GM10248 (cell line): ENCODE data around the gene CACNA2D2.

Experiments used
- CTCF ChIA-PET: fragments of 300-600 bp; sonication (Branson Sonifier 250); formaldehyde crosslinking; extraction: SDS; loops from one replicate; lab custom pipeline; 2021; ENCODE audit warnings: antibody characterized with exemption; lab: Yijun Ruan, JAX
- POLR2A ChIA-PET: fragments of 350-650 bp; sonication (Branson Sonifier 250); formaldehyde crosslinking; extraction: SDS; loops from one replicate; lab custom pipeline; 2020; ENCODE audit warnings: antibody characterized with exemption; lab: Yijun Ruan, JAX
- DNase-seq: peaks from one replicate; pipeline ENCODE4 v3.0.0; 2012; ENCODE audit errors: extremely low spot score
- TF ChIP-seq, protein P1 (sequence below): IDR thresholded peaks from 2 replicates; pipeline ENCODE4 v1.5.1; 2012; ENCODE audit warnings: mild to moderate bottlenecking, low read depth; ENCODE audit errors: extremely low read depth, missing control alignments, control extremely low read depth

Gene CACNA2D2

DNA sequence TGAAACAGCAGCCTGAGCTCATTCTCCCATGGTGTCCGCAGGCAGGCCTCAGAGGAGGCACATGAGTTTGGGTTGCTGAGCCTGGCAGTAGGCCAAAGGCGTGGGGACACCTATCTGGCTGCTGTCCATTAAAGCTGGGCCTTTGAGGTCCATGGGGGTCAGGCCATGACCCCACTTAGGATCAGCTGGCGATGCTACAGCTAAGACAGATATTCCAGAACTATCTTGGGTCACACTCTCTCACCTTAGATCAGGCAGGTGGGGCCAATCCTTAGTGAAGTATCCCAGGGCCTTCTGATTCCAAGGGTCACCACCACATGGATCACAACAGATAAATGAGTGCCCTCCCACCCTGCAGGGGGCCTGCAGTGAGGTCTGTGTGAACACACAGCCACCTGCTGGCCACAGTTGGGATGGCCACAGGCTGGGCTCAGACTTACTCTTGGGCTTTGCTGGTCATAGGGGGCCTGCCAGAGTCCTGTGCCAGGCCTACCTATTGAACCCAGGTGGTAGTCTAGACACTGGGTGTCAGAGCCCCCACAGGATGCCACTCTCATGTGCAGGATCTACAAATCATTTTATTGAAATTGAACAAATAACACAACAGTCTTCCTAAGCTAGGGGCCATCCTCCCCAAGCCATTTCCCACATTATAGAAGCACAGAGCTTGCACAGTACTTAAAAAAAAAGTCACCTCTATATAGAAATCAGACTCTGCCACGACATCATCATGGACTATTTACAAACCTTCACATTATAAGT is 178.9 kb downstream of the CACNA2D2 start:
- ChIA-PET CTCF (interaction anchor here (0.6 to 3.9 kb wide), 24 partner anchors 8 to 267 kb away, joined by 3 to 41 read pairs (median 4); partner anchors contain the start of genes CYB561D2, GNAI2, HYAL3 and NAA80), POLR2A (interaction anchor here (0.8 to 0.9 kb wide), 2 partner anchors 10 to 13 kb away, joined by 3 read pairs; no protein-coding TSS in a partner anchor)
- DNase-seq = peak; percentile 67
- TF ChIP-seq, protein P1, sequence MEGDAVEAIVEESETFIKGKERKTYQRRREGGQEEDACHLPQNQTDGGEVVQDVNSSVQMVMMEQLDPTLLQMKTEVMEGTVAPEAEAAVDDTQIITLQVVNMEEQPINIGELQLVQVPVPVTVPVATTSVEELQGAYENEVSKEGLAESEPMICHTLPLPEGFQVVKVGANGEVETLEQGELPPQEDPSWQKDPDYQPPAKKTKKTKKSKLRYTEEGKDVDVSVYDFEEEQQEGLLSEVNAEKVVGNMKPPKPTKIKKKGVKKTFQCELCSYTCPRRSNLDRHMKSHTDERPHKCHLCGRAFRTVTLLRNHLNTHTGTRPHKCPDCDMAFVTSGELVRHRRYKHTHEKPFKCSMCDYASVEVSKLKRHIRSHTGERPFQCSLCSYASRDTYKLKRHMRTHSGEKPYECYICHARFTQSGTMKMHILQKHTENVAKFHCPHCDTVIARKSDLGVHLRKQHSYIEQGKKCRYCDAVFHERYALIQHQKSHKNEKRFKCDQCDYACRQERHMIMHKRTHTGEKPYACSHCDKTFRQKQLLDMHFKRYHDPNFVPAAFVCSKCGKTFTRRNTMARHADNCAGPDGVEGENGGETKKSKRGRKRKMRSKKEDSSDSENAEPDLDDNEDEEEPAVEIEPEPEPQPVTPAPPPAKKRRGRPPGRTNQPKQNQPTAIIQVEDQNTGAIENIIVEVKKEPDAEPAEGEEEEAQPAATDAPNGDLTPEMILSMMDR = peak; percentile 90

DNA sequence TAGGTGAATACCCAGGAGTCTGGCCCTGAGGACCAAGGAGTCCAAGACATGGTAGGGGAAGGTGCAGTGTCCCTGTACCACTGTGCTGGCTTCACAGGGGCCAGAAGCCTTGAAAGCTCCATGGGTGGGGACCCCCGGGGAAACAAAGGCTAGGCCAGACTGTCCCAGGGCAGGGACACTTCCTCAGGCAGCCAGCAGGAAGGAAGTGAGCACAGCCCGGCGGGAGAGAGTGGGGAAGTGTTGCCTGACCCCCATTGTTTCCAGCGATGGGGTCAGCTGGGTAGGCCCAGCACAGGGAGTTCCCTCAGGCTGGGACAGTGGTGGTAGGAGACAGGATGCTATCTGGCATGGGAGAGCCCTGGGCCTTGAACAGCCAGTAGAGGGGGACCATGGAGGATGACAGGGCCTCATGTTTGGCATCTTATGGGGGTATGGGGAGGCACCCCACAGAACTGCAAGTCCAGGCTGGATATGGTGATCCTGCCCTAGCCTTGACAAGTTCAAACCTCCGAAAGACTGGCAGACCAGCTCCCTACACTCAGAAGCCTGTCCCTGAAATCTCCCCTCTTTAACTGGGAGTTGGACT is 179.7 kb downstream of the CACNA2D2 start:
- DNase-seq = no peak
- CTCF ChIA-PET = interaction anchor here (0.8 to 3.9 kb wide), 17 partner anchors 9 to 130 kb away, joined by 3 to 41 read pairs (median 5); partner anchors contain the start of genes CYB561D2, HYAL3, NAA80 and NPRL2
- TF ChIP-seq, protein P1 = no peak
- POLR2A ChIA-PET = interaction anchor here (0.8 to 0.9 kb wide), 2 partner anchors 9 to 13 kb away, joined by 3 read pairs; no protein-coding TSS in a partner anchor

DNA sequence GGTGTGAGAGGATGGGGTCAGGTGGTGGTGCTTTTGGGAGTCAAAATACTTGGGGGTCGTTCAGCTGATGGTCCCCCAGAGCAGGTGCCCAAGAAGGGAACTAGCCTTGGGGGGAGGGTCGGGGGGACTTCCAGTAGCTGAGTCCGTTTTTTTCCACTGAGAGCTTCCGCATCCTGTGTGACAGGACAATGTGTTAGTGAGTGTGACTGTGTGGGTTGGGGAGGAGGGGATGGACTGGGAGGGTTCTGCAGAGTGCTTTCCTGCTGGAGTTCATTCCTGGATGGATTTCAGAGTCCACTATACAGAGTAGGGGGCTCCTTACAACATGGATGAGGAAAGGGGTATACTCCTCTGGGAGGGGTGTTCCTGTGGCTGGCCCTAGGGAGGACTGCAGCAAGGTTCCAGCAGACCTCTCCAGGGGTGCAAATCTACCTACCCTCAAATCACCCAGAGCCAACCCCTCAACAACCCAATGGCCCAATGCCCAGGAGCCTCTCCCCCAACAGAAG is 180.3 kb downstream of the CACNA2D2 start:
- CTCF ChIA-PET = interaction anchor here (1.1 to 3.9 kb wide), 9 partner anchors 8 to 76 kb away, joined by 3 to 41 read pairs (median 5); partner anchors contain the start of genes HYAL3 and NAA80
- DNase-seq = no peak
- POLR2A ChIA-PET = no interaction called here
- TF ChIP-seq, protein P1 = no peak

DNA sequence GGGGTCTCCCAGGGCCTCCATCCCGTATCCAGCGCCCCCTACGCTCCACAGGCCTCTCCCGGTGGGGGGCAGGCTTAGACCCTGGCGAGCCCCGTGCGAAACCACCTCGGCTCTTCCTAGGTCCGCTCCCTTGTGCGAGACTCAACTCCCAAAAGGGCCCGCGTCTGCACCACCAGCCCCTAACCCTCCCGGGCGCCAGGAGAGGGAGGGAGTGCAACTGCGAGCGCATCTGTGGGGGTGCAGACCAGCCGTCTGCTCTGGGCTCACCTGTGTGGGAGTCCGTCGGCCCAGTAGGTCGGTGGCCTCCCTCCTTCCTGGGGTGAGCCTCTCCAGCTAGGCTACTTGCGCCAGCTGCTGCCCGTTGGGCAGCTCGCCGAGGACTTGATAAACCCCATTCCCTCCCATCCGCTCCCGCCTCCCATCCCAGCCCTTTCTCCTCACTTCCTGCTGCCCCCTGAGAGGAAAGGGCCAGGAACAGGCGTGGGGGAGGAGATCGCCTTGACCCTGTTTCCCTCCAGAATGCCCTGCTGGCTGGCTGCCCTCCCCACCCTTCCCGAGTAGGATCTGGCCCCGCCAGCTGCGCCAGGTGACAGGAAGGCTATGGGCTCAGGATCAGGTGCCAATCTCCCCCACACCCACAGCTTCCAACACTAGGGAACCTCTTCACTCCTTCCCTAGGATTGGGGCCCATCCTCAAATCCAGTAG is 180.9 kb downstream of the CACNA2D2 start, which contains the start of gene HYAL2:
HYAL2 (minus strand) TSS at position 360 of the 706 bp plus-strand sequence. CDS start 2,256 bp downstream, outside the sequence.
- TF ChIP-seq, protein P1 = no peak
- POLR2A ChIA-PET = no interaction called here
- no peak for DNase-seq
- CTCF ChIA-PET = interaction anchor here (1.1 to 3.4 kb wide), 7 partner anchors 8 to 76 kb away, joined by 3 to 41 read pairs (median 4); no protein-coding TSS in a partner anchor

DNA sequence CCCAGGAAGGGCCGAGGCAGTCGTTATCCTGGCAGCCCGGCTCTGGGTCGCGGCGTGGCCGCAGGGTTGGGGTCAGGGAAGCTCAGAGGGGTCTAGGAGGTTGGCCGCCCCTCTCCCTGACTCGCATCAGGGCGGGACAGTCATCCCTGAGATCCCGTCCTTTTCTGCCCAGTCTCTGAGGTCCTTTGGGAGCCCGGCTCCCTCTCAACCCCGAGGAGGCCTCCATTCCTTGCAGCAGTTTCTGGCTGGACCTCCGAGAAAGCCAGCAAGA is 181.4 kb downstream of the CACNA2D2 start:
- TF ChIP-seq, protein P1 = no peak
- CTCF ChIA-PET = interaction anchor here (1.1 to 3.4 kb wide), 6 partner anchors 15 to 75 kb away, joined by 3 to 41 read pairs (median 4); no protein-coding TSS in a partner anchor
- no peak for DNase-seq
- POLR2A ChIA-PET = no interaction called here
